ENCODE data around the gene STX1B.
A peak's percentile ranks its signal among the peaks of the same experiment; 100 is the strongest.

The STX1B gene

GRCh38 chr16:30951750-30952149, 58.7 kb downstream of the STX1B start:
- H3K27me3 ChIP-seq, result no peaks in the 10 kb centered on the region
- H3K27ac ChIP-seq, result peak overlapping the region; percentile 96
- no peaks in the 10 kb centered on the region for H3K9me3 ChIP-seq
- peaks cover 22% of the 10 kb centered on the region for H3K36me3 ChIP-seq
- peaks cover 36 to 48% of the 10 kb centered on the region in 2 experiments for H3K4me1 ChIP-seq (ENCODE audit: control insufficient read depth in 1 of 2, insufficient read depth in 1 of 2, low read depth in 1 of 2, low read length in 1 of 2)
- no peak overlapping the region for H3K4me3 ChIP-seq (ENCODE audit: low read depth in 1 of 2, low read length in 1 of 2)
- TF ChIP-seq CTCF (IDR thresholded peaks at IDR 0.05), result no peak

GRCh38 chr16:30951193-30951592, 59.2 kb downstream of the STX1B start:
- peak overlapping the region in 1 of 2 experiments; percentile 95 for H3K4me3 ChIP-seq (ENCODE audit: low read depth in 1 of 2, low read length in 1 of 2)
- no peaks in the 10 kb centered on the region for H3K27me3 ChIP-seq
- no peak for TF ChIP-seq CTCF (IDR thresholded peaks at IDR 0.05)
- peak overlapping the region; percentile 96 for H3K27ac ChIP-seq
- H3K9me3 ChIP-seq, result no peaks in the 10 kb centered on the region
- peaks cover 22% of the 10 kb centered on the region for H3K36me3 ChIP-seq
- H3K4me1 ChIP-seq (ENCODE audit: control insufficient read depth in 1 of 2, insufficient read depth in 1 of 2, low read depth in 1 of 2, low read length in 1 of 2), result peaks cover 39 to 51% of the 10 kb centered on the region in 2 experiments

- peak overlapping the region; percentile 95 to 97 for H3K4me3 ChIP-seq (ENCODE audit: low read depth in 1 of 2, low read length in 1 of 2)
- H3K36me3 ChIP-seq, result peaks cover 22% of the 10 kb centered on the region
- H3K27me3 ChIP-seq, result no peaks in the 10 kb centered on the region
- H3K9me3 ChIP-seq, result no peaks in the 10 kb centered on the region
- H3K4me1 ChIP-seq (ENCODE audit: control insufficient read depth in 1 of 2, insufficient read depth in 1 of 2, low read depth in 1 of 2, low read length in 1 of 2), result peaks cover 45 to 57% of the 10 kb centered on the region in 2 experiments
- peak overlapping the region; percentile 96 for H3K27ac ChIP-seq
- no peak for TF ChIP-seq CTCF (IDR thresholded peaks at IDR 0.05)
These were observed 59.8 kb downstream of the STX1B start for GRCh38 chr16:30950516-30951065.

GRCh38 chr16:30949650-30950515, 60.6 kb downstream of the STX1B start:
- Histone ChIP-seq H3K4me3 (ENCODE audit: low read depth in 1 of 2, low read length in 1 of 2) (peak overlapping the region; percentile 95 to 97), H3K36me3 (peaks cover 19% of the 10 kb centered on the region), H3K4me1 (ENCODE audit: control insufficient read depth in 1 of 2, insufficient read depth in 1 of 2, low read depth in 1 of 2, low read length in 1 of 2) (peaks cover 52 to 64% of the 10 kb centered on the region in 2 experiments), H3K9me3 (no peaks in the 10 kb centered on the region), H3K27me3 (no peaks in the 10 kb centered on the region), H3K27ac (peak overlapping the region; percentile 96)
- TF ChIP-seq CTCF (IDR thresholded peaks at IDR 0.05), result no peak

GRCh38 chr16:30948667-30949649, 61.5 kb downstream of the STX1B start, which contains the start of gene ORAI3:
Gene ORAI3 (plus strand): TSS chr16:30949068. CDS start chr16:30949290, 222 bp downstream.
- H3K4me3 ChIP-seq (ENCODE audit: low read depth in 1 of 2, low read length in 1 of 2), result peak within 1 kb of the TSS; percentile 95 to 97
- H3K4me1 ChIP-seq (ENCODE audit: control insufficient read depth in 1 of 2, insufficient read depth in 1 of 2, low read depth in 1 of 2, low read length in 1 of 2), result peaks cover 55 to 69% of the 10 kb centered on the region in 2 experiments
- H3K27ac ChIP-seq, result peak within 1 kb of the TSS; percentile 96
- H3K27me3 ChIP-seq, result no peaks in the 10 kb centered on the region
- peak; percentile 25 for TF ChIP-seq CTCF (IDR thresholded peaks at IDR 0.05)
- peaks cover 10% of the 10 kb centered on the region for H3K36me3 ChIP-seq
- H3K9me3 ChIP-seq, result no peaks in the 10 kb centered on the region
